Gastroesophageal sphincter (tissue), 4 donors: Measurements from ENCODE around the gene OR52N2. TPM values are rescaled to one million over a fixed set of nuclear protein-coding genes. Genes with fewer than 3 reads are reported as not detected.

ENCODE experiments used
- ATAC-seq: fragments of 150-250 bp; one replicate; pipeline ENCODE4 v1.9.1; 2016; ENCODE audit warnings: mild to moderate bottlenecking, moderate library complexity
- H3K27ac ChIP-seq, 4 donors: fragments of 200-600 bp; sonication (generic) in 3 of 4; 1 replicate in 3 of 4; 2 replicates in 1 of 4; pipeline ENCODE4 v1.5.1; 2016 to 2019
- H3K27me3 ChIP-seq: fragments of 200-600 bp; sonication (generic); one replicate; pipeline ENCODE4 v1.5.1; 2019
- H3K36me3 ChIP-seq, 2 donors: fragments of 200-600 bp; sonication (generic); one replicate each; pipeline ENCODE4 v1.5.1; 2019; ENCODE audit warnings: control low read depth in 1 of 2
- H3K4me1 ChIP-seq, 3 donors: fragments of 200-600 bp; sonication (generic); 1 replicate in 2 of 3; 2 replicates in 1 of 3; pipeline ENCODE4 v1.5.1; 2016 to 2019; ENCODE audit warnings: control low read depth in 2 of 3
- H3K4me3 ChIP-seq, 2 donors: fragments of 200-600 bp; sonication (generic); one replicate each; pipeline ENCODE4 v1.5.1; 2019; ENCODE audit warnings: mild to moderate bottlenecking in 1 of 2, moderate library complexity in 1 of 2
- H3K9me3 ChIP-seq, 3 donors: fragments of 200-600 bp; sonication (generic); one replicate each; pipeline ENCODE4 v1.5.1; 2017 to 2019; ENCODE audit warnings: control low read depth in 2 of 3
- CTCF ChIP-seq, 4 experiments: fragments of 200-600 bp in 2 of 4; fragments of 450-650 bp in 2 of 4; sonication (generic) in 1 of 4; IDR thresholded peaks; one replicate each; pipeline ENCODE4 v1.5.1; 2017 to 2019; ENCODE audit warnings: antibody characterized with exemption in 4 of 4, mild to moderate bottlenecking in 2 of 4, moderate library complexity in 2 of 4
- EP300 ChIP-seq: sonication (generic); formaldehyde crosslinking; IDR thresholded peaks from one replicate; pipeline ENCODE4 v1.6.1; 2017; ENCODE audit warnings: antibody characterized with exemption, mild to moderate bottlenecking
- POLR2A ChIP-seq, 2 donors: fragments of 450-650 bp; IDR thresholded peaks; one replicate each; pipeline ENCODE4 v1.6.1; 2017; ENCODE audit warnings: antibody characterized with exemption in 2 of 2, mild to moderate bottlenecking in 2 of 2, moderate library complexity in 1 of 2
- POLR2AphosphoS5 ChIP-seq: sonication (generic); formaldehyde crosslinking; IDR thresholded peaks from one replicate; pipeline ENCODE4 v1.6.1; 2017; ENCODE audit warnings: antibody characterized with exemption
- WGBS, 2 donors: methylation state at CpG; one replicate each; pipeline ENCODE4 v1.1.5; 2018; ENCODE audit warnings: low coverage in 1 of 2; 5-methylcytosine and 5-hydroxymethylcytosine counted together
- total RNA-seq, 4 donors: library from RNA; depleted of rRNA; stranded (reverse); fragments of >200 nt; gene quantifications; one replicate each; pipeline ENCODE4 v1.1.0, GENCODE V29; 2016

The OR52N2 gene
- total RNA-seq, 4 donors from 2014 or later, result not detected

GRCh38 chr11:5865826-5866225 is 57.1 kb downstream of the OR52N2 start:
- no peak for TF ChIP-seq EP300
- no peak for TF ChIP-seq POLR2AphosphoS5
- TF ChIP-seq CTCF (IDR thresholded peaks at IDR 0.05), result no peak
- no peak for TF ChIP-seq POLR2A (IDR thresholded peaks at IDR 0.05)
- H3K9me3 ChIP-seq, result peaks cover 0 to 8% (median 0%) of the 10 kb centered on the region in 3 donors
- 85 to 90% methylated on average over 2 of the region's 2 CpGs for whole genome bisulfite sequencing, 2 donors
- no peak overlapping the region for H3K27ac ChIP-seq
- no peaks in the 10 kb centered on the region for H3K36me3 ChIP-seq
- no peaks in the 10 kb centered on the region for H3K4me1 ChIP-seq
- H3K27me3 ChIP-seq, result no peaks in the 10 kb centered on the region
- no peak for ATAC-seq
- H3K4me3 ChIP-seq, result no peak overlapping the region

Other genes starting within 250 kb of the OR52N2 start
- gene OR52B6, start 228.0 kb upstream of the OR52N2 start, total RNA-seq, result not detected
- gene TRIM6, start 212.3 kb upstream of the OR52N2 start, total RNA-seq, result 1 to 10 TPM; 1.6 to 5.6 (median 2.1) TPM
- gene TRIM34, start 183.9 kb upstream of the OR52N2 start, total RNA-seq, result 1 to 10 TPM; 3.8 to 9.2 (median 4.5) TPM
- 10 to 100 TPM in 3 of 4 donors, 1 to 10 TPM in 1; 8.9 to 21.4 (median 14.9) TPM for gene TRIM5, start 123.8 kb upstream of the OR52N2 start, total RNA-seq
- 10 to 100 TPM; 31.6 to 50.4 (median 32.1) TPM for gene TRIM22, start 119.1 kb upstream of the OR52N2 start, total RNA-seq
- under 1 TPM in 2 of 4 donors, not detected in 2; 0.13 to 0.19 TPM for gene OR56B1, start 72.5 kb upstream of the OR52N2 start, total RNA-seq
- gene OR52N4, start 54.7 kb upstream of the OR52N2 start, total RNA-seq, result under 1 TPM in 1 of 4 donors, not detected in 3; 0.40 TPM
- gene OR52N5, start 25.6 kb upstream of the OR52N2 start, total RNA-seq, result under 1 TPM in 1 of 4 donors, not detected in 3; 0.67 TPM
- under 1 TPM in 1 of 4 donors, not detected in 3; 0.13 TPM for gene OR52N1, start 17.7 kb upstream of the OR52N2 start, total RNA-seq
- gene OR52E6, start 33.0 kb downstream of the OR52N2 start, total RNA-seq, result not detected
- not detected for gene OR52E8, start 48.8 kb downstream of the OR52N2 start, total RNA-seq
- gene OR52E4, start 71.7 kb downstream of the OR52N2 start, total RNA-seq, result not detected
- not detected for gene OR52E5, start 84.3 kb downstream of the OR52N2 start, total RNA-seq
- not detected for gene OR56A3, start 133.3 kb downstream of the OR52N2 start, total RNA-seq
- not detected for gene OR56A5, start 159.6 kb downstream of the OR52N2 start, total RNA-seq
- not detected for gene OR52L1, start 178.1 kb downstream of the OR52N2 start, total RNA-seq
- not detected for gene OR56A4, start 198.0 kb downstream of the OR52N2 start, total RNA-seq
- under 1 TPM in 1 of 4 donors, not detected in 3; 0.23 TPM for gene OR56A1, start 221.8 kb downstream of the OR52N2 start, total RNA-seq